Medulla oblongata (tissue), 1 donor: ENCODE data around the gene MAPKBP1.
A peak's percentile ranks its signal among the peaks of the same experiment; 100 is the strongest.
"Not testable (repeated sequence)": the region's sequence is repeated elsewhere in the genome, so short reads cannot be mapped to it uniquely, and the experiment has no call there.

ENCODE experiments used
- DNase-seq: peaks from one replicate; pipeline ENCODE4 v3.0.0-alpha.2; 2015; ENCODE audit errors: extremely low spot score

MAPKBP1 gene

DNA sequence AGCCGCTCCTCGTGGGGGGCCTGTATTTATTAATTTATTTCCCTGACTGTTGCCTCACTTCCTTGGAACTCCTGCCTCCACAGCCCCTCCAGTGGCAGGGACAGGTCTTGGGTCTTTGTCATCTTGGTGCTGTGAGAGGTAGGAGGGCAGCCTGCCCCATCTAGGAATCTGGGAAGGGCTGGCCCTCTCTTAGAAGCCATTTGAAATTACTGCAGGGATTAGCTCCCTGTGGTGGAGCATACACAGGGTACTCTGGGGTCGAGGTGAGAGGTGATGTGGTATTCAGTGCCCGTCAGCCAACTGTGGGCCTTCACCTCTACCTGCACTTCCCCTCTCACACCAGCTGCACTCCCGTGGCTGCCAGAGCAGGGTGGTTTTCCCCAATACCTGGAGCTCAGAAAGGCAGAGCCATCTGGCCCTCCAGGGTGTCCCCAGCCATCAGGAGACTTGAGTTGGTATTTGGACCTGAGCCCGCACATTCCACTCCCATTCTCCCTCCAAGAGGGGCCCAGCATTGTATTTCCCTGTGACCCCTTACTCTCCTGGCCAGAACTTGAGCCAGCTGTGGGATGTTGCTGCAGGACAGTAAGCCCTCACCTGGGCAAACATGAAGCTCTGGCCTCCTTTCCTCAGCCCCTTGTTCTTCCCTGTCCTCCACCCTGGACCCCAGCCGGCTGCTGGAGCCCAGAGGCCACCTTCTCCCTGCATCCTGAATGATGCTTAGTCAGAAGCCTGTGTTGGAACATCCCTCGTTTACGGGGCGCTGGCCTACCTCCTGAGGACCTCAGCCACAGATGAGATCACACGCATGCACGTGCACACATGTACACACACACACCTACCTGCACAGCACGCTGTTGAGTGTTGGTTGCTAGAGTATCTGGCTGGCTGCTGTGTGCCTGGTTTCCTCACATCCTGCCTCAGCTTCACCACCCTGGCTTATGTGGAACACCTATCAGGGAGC lies 51.6 kb downstream of the MAPKBP1 start:
- no peak for DNase-seq

DNA sequence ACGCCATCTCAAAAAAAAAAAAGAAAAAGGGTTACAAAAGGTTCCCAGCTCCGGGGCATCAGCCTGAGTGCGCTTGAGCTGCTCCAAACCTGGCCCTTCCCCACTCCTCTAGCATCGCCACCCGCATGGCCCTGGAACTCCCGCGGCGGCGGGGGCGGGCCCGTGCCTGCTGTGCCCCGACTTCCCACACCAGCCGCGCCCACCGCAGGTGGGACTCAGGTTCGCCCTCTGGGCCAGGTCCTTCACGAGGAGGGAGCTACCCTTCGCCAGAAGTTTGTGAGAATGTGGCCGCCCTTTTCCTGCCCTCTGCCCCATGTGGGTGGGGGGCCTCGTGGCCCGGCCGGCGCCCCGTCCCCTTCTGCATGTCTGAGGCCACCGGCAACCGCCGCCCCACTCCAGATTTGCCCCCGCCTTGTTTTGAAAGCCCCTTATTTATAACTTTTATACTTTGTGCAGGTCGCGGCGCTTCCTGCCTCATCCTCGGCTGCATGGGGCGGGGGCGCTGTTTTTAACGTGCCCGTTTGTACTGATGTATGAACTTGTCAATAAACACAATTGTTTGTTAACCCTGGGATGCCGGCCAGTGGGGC lies 53.1 kb downstream of the MAPKBP1 start:
- no peak for DNase-seq

DNA sequence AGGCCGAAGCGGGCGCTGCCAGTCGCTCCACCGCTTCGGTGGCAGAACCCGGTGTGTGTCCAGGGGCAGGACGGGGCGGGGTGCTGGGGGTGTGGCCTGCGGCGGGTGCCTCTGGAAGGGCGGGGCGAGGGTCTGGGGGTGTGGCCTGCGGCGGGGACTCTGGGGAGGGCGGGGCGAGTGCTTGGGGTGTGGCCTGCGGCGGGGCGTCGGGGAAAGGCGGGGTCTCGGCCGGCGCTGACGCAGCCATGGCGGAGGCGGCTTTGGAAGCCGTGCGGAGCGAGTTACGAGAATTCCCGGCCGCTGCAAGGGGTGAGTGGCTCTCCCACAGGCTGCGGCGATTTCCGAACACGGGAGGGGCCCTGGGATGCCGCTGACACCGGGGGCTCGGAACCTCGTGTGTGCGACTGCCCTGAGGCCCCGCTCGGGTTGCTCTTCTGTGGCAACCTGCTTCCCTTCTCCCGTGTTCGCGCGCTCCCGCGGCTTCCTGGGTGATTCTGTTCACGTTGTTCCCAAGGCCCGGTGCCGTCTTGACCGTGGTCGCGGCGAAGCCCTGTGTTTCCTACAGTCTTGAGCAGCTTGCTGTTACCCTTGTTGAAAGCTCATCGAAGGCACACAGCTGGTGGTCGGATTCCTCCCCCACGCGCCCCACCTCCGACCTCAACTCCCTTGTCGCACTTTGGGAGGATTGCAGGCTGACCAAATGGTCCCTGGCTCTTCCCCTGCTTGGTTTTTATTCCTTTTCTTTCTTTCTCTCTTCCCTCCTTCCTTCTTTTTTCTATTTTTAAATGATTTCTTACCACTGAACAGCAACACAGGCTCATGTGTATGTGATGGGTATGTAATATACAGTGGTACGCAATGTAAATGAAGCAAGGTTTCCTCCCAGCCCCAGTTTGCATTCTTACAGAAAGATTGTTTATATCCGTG lies 53.9 kb downstream of the MAPKBP1 start, which contains the start of gene JMJD7:
JMJD7 (plus strand) TSS at position 213 of the 927 bp plus-strand sequence; CDS start at position 246, 33 bp downstream.
- peak; percentile 93 for DNase-seq

- DNase-seq, result no peak
Observed at GRCh38 chr15:41828807-41829141, 54.5 kb downstream of the MAPKBP1 start.

DNA sequence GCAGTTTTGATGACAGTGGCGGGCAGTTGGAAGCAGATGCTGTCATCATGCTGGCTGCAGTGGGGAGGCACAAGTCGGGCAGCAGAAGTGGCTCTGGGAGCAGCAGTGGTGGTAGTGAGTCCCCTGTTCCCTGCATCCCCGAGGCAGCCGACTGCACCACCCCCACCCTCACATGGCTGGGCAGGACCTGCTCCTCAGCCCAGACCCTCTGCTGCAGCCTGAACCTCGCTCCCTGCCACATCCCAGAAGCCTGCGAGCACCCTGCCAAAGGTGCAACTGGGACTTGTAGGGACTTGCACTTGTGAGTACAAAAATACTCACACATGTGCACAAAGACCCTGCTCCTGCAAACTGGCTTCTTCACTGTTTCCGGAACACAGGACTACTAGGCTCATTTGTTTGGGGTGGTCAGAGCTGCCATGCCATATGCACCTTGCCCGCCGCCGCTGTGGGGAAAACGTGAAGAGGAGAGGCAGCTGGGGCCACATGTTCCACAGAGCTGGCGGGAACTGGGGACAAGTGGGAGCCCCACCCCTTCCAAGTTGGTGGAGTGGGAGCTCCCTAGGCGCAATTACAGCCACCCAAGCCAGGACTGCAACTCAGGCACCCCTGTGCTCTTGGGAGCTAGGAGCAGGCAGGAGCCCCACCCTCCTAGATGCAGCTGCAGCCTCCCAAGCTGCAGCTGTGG lies 55.8 kb downstream of the MAPKBP1 start:
- DNase-seq, result no peak

- not testable (repeated sequence) for DNase-seq
Observed at GRCh38 chr15:41831291-41831690, 57.0 kb downstream of the MAPKBP1 start.

DNA sequence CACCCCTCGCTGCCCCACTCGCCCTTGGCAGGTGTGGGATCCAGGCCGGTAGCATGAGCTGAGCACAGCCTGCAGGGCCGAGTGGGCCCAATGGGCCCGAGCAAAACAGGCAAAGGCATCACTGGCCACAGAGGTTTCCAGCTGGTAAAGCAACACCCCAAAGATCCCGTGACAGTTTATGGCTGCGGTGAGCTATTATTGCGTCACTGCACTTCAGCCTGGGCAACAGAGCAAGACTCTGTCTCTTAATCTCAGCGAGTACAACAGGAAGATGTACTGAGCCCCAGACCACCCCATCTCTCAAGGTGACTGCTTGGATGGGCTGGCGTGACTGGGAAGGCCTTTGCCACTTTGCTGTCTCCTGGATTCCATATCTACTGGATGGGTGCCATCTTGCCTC lies 57.9 kb downstream of the MAPKBP1 start:
- no peak for DNase-seq

GRCh38 chr15:41832875-41833274 lies 58.6 kb downstream of the MAPKBP1 start:
- no peak for DNase-seq

GRCh38 chr15:41834096-41834495 lies 59.8 kb downstream of the MAPKBP1 start:
- no peak for DNase-seq

DNA sequence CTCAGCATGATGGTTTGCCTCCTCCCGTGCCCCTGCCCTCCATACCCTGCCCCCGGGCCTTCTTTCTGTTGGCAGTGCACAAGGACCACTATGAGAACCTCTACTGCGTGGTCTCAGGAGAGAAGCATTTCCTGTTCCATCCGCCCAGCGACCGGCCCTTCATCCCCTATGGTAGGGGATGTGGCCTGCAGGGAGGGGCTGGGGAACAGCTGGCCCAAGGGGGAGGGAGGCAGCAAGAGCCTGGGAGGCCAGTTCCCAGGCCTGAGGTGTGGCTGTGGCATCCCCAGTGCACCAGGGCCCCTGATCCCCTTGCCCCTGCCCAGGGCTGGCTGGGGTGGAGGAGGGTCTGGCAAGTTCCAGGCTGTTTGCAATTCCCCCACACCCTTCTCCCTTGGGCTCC lies 61.8 kb downstream of the MAPKBP1 start:
- DNase-seq, result no peak

- no peak for DNase-seq
Observed at GRCh38 chr15:41836713-41837454, 62.6 kb downstream of the MAPKBP1 start.

DNA sequence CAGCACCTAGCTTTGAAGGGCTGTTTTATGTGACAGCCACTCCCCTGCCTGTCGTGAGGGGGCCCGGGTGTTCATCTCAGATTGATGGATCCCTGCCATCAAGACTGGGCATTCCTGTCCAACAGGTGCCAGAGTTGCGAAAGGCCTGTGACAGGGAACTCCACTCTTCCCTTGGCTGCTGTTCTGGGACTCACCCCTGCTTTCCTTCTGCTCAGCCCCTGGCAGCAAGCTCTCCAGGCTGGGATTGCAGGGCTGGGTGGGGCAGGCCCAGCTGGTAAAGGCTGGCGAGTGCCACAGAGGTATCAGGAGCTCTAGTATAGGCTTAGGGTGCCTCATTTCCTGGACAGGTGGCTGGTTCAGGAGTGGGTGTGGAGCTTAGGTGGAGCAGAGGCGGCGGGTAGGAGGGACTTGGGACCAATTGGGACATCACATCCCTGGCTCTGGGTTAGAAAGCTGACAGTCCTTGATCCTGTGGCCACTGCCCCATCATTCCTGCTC lies 64.2 kb downstream of the MAPKBP1 start, which contains the start of gene PLA2G4B:
PLA2G4B (plus strand) TSS at position 448 of the 498 bp plus-strand sequence. CDS start 67 bp downstream, outside the sequence.
- no peak for DNase-seq

GRCh38 chr15:41839781-41840491 lies 65.7 kb downstream of the MAPKBP1 start:
- DNase-seq, result no peak

DNA sequence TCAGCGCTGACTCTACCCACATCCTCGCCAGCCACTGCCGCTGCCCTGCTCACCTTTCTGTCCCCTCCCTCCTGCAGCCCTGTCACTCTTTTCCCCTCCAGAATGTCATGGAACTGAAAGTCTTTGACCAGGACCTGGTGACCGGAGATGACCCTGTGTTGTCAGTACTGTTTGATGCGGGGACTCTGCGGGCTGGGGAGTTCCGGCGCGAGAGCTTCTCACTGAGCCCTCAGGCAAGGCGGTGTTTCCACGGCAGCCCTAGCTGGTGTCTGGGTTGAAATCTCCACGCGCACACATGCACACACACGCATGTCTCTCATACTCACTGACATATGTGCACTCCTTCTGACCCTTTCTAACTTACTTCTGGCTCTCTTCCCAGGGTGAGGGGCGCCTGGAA lies 66.4 kb downstream of the MAPKBP1 start:
- DNase-seq, result no peak

DNA sequence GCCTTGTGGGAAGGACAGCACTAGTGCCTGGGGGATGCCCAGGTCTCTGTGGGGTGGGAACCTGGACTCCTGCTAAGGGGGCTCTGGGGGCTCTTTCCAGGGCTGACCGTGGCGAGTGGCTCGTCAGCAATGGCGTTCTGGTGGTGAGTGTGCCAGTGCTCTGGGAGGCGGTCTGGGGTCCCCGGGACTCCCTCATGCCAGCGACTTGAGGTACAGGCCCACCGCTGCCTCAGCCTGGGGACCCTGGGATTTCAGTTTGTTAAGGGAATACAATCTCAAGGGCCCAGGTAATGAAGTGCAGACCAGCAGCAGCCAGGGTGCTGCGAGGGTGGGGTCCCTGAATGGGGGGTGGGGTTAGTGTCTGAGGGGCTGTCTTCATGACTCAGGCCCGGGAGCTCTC lies 66.8 kb downstream of the MAPKBP1 start:
- DNase-seq, result no peak

DNA sequence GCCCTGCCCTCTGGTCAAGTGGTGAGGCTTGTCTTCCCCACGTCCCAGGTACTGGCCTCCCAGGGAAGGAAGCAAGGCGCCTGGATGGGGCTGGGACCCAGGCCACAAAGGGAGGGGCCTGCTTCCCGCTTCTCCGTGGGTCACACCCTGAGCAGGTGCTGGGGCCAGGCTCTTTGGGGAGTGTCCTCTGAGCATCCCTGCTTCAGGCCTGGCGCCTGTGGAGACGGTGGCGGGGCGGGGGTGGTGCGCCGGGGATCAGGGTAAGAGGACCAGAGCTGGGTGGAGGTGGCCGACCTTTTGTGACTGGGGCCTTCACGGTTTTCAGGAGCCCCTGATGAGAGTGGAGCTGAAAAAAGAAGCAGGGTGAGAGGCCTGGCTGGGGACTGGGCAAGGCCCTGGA lies 67.9 kb downstream of the MAPKBP1 start:
- DNase-seq, result no peak

GRCh38 chr15:41843571-41843970 lies 69.3 kb downstream of the MAPKBP1 start:
- DNase-seq, result no peak

DNA sequence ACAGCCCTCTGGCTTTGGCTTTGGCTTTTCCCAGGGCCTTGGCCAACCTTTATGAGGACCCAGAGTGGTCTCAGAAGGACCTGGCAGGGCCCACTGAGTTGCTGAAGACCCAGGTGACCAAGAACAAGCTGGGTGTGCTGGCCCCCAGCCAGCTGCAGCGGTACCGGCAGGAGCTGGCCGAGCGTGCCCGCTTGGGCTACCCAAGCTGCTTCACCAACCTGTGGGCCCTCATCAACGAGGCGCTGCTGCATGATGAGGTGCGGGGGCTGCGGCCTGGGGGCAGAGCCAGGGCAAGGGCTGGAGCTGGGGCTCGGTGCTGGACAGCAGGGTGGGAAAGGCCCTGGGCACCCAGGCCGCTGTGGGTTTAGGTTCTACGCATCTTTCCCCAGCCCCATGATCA lies 70.5 kb downstream of the MAPKBP1 start:
- DNase-seq, result no peak

DNA sequence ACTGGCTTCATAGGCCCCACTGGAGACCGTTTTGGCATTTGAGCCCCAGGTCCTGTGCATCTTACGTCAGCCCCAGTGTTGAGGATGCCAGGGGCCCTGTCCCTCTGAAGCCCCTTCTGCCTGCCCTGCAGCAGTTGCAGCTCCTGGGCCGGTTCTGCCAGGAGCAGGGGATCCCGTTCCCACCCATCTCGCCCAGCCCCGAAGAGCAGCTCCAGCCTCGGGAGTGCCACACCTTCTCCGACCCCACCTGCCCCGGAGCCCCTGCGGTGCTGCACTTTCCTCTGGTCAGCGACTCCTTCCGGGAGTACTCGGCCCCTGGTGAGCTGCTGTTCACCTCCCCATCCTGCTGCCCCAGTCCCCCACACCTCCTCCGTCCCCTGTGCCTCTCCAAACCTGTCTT lies 72.9 kb downstream of the MAPKBP1 start:
- DNase-seq, result no peak

DNA sequence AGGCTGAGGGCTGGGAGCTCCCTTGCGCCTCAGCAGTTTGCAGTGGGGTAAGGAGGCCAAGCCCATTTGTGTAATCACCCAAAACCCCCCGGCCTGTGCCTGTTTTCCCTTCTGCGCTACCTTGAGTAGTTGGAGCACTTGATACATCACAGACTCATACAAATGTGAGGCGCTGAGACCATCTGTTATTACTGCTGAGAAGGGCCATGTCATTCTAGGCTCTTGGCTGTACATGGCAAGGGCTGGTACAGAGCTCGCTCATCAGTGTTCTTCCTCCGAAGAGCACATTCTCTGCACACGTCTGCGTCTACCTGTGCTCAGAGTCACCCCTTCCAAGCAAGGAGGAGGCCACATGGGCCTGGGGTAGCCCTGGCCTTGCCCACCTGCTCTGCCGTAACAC lies 73.7 kb downstream of the MAPKBP1 start:
- DNase-seq, result no peak
